ENCODE measurements around the gene CASKIN1. TPM values are rescaled to one million over a fixed set of nuclear protein-coding genes. Genes with fewer than 3 reads are reported as not detected.

CASKIN1 gene
- total RNA-seq, 1 experiment from 2014 or later, result 7.9 TPM

GRCh38 chr16:2205967-2206313 lies 9.5 kb upstream of the CASKIN1 start:
- no peak overlapping the region for H3K18ac ChIP-seq (ENCODE audit: insufficient read length, low read depth, low read length)
- peak overlapping the region; percentile 80 for H3K4me2 ChIP-seq (ENCODE audit: insufficient read depth, insufficient read length, low read length)
- H2BK120ac ChIP-seq (ENCODE audit: low read depth, low read length, poor library complexity, severe bottlenecking), result no peak overlapping the region
- no peak overlapping the region for H4K5ac ChIP-seq (ENCODE audit: insufficient read length, low read depth, low read length)
- H3K56ac ChIP-seq (ENCODE audit: insufficient read length, low read depth, low read length), result no peak overlapping the region
- H3K23me2 ChIP-seq (ENCODE audit: insufficient read length, low read depth, low read length, poor library complexity, severe bottlenecking), result peaks cover 12% of the 10 kb centered on the region
- no peaks in the 10 kb centered on the region for H3K79me1 ChIP-seq (ENCODE audit: insufficient read depth, low read depth, low read length, poor library complexity, severe bottlenecking)
- H2AK5ac ChIP-seq (ENCODE audit: insufficient read length, low read length), result no peak overlapping the region
- no peaks in the 10 kb centered on the region; the same call in 1 of the 2 replicates for H3K4me1 ChIP-seq (ENCODE audit: insufficient read depth, low read length)
- no peaks in the 10 kb centered on the region for H3K79me2 ChIP-seq (ENCODE audit: insufficient read depth, low read length)
- DNase-seq, result no peak
- H3K27me3 ChIP-seq (ENCODE audit: insufficient read depth, low read length), result no peaks in the 10 kb centered on the region
- H4K20me1 ChIP-seq (ENCODE audit: control insufficient read depth, insufficient read depth, insufficient read length), result no peaks in the 10 kb centered on the region
- H3K27ac ChIP-seq (ENCODE audit: insufficient read length, low read depth, low read length), result no peak overlapping the region
- peak overlapping the region; percentile 65 for H3K9ac ChIP-seq (ENCODE audit: extremely low read depth, insufficient read length, low read length)
- H3K9me3 ChIP-seq (ENCODE audit: control insufficient read depth, low read depth, low read length), result no peaks in the 10 kb centered on the region
- Mint-ChIP-seq H3K27me3 (ENCODE audit: low read depth) (peaks cover 25% of the 10 kb centered on the region), H3K4me1 (peaks cover 6 to 9% of the 10 kb centered on the region in 2 experiments), H3K9me3 (peaks cover 0 to 9% of the 10 kb centered on the region in 2 experiments; a peak in 1 of 5 replicates), H3K4me3 (peak overlapping the region; percentile 76 to 84), H3K27ac (no peak overlapping the region), H3K36me3 (ENCODE audit: insufficient read depth in 1 of 3, low read depth in 3 of 3) (peaks cover 7 to 30% (median 28%) of the 10 kb centered on the region in 3 experiments; a peak in 6 of 7 replicates)
- no CpG with 5 or more reads among the region's 16 CpGs for WGBS (ENCODE audit: extremely low coverage, insufficient read length, low lambda C conversion rate)
- TF ChIP-seq CTCF (conservative IDR thresholded peaks at IDR 0.05), result 0 out of 3 replicates have a peak, but pooled peaks have one; percentile 3
- no peak overlapping the region for H3K23ac ChIP-seq (ENCODE audit: insufficient read length, low read depth, low read length)
- no peak overlapping the region for H4K91ac ChIP-seq (ENCODE audit: insufficient read length, low read depth, low read length)
- no peak overlapping the region for H2AFZ ChIP-seq (ENCODE audit: low read length)
- no peak overlapping the region for H3K4ac ChIP-seq (ENCODE audit: low read depth, low read length)
- no peak overlapping the region for H2BK12ac ChIP-seq (ENCODE audit: insufficient read length, low read depth, low read length)
- H2BK5ac ChIP-seq (ENCODE audit: insufficient read length, low read length), result no peak overlapping the region
- no peak overlapping the region for H3T11ph ChIP-seq (ENCODE audit: low read length)
- H2BK15ac ChIP-seq (ENCODE audit: low read depth, low read length), result no peak overlapping the region
- H4K8ac ChIP-seq (replicated peaks; ENCODE audit: insufficient read length, low read depth, low read length), result no peak overlapping the region
- H3K14ac ChIP-seq (ENCODE audit: insufficient read depth, low read length), result no peak overlapping the region
- no peak overlapping the region for H2BK20ac ChIP-seq (ENCODE audit: low read depth, low read length, poor library complexity, severe bottlenecking)

Data from H9 (cell line).